Measurements from ENCODE around the gene MT1B.

- TF ChIP-seq POLR2A (IDR thresholded peaks at IDR 0.05; ENCODE audit: low read depth, low read length) (no peak), POLR2AphosphoS5 (IDR thresholded peaks at IDR 0.05; ENCODE audit: low read depth, low read length) (no peak)
Observed at GRCh38 chr16:56691885-56692284, 40.2 kb downstream of the MT1B start.
